Glutamatergic neuron (in vitro differentiated cells): ENCODE measurements around the gene CDH23. TPM values are rescaled to one million over a fixed set of nuclear protein-coding genes. Genes with fewer than 3 reads are reported as not detected.

Source experiments
- DNase-seq: peaks from one replicate; pipeline ENCODE4 v3.0.0; 2022
- H3K27ac Mint-ChIP-seq: one replicate; pipeline ENCODE4 v1.8.0; 2020; ENCODE audit warnings: mild to moderate bottlenecking, mixed read lengths, inconsistent platforms; ENCODE audit not compliant: unreplicated experiment
- H3K27me3 Mint-ChIP-seq: one replicate; pipeline ENCODE4 v1.8.0; 2020; ENCODE audit warnings: mild to moderate bottlenecking, moderate library complexity, mixed read lengths, inconsistent platforms; ENCODE audit not compliant: unreplicated experiment
- H3K36me3 Mint-ChIP-seq: one replicate; pipeline ENCODE4 v1.8.0; 2020; ENCODE audit warnings: mild to moderate bottlenecking, mixed read lengths, inconsistent platforms; ENCODE audit not compliant: unreplicated experiment
- H3K4me1 Mint-ChIP-seq: one replicate; pipeline ENCODE4 v1.8.0; 2020; ENCODE audit warnings: mild to moderate bottlenecking, low read depth, mixed read lengths, inconsistent platforms; ENCODE audit not compliant: unreplicated experiment
- H3K4me3 Mint-ChIP-seq: one replicate; pipeline ENCODE4 v1.8.0; 2020; ENCODE audit warnings: mild to moderate bottlenecking, mixed read lengths, inconsistent platforms; ENCODE audit not compliant: unreplicated experiment
- H3K9me3 Mint-ChIP-seq: one replicate; pipeline ENCODE4 v1.8.0; 2020; ENCODE audit warnings: mild to moderate bottlenecking, moderate library complexity, mixed read lengths, inconsistent platforms; ENCODE audit not compliant: unreplicated experiment
- CTCF ChIP-seq: fragments of 200-600 bp; sonication (generic); IDR thresholded peaks from one replicate; pipeline ENCODE4 v1.5.0; 2021; ENCODE audit not compliant: partially characterized antibody, unreplicated experiment
- total RNA-seq: library from RNA; stranded (reverse); fragmentation: NEBNext Ultra II Directional; extraction: Animal tissue kit (Norgen Biotek cat#: 25700); gene quantifications from one replicate; pipeline ENCODE4 v1.2.1, GENCODE V29; 2021; ENCODE audit not compliant: unreplicated experiment

The CDH23 gene
- total RNA-seq, 1 donor from 2014 or later: 2.0 TPM

DNA sequence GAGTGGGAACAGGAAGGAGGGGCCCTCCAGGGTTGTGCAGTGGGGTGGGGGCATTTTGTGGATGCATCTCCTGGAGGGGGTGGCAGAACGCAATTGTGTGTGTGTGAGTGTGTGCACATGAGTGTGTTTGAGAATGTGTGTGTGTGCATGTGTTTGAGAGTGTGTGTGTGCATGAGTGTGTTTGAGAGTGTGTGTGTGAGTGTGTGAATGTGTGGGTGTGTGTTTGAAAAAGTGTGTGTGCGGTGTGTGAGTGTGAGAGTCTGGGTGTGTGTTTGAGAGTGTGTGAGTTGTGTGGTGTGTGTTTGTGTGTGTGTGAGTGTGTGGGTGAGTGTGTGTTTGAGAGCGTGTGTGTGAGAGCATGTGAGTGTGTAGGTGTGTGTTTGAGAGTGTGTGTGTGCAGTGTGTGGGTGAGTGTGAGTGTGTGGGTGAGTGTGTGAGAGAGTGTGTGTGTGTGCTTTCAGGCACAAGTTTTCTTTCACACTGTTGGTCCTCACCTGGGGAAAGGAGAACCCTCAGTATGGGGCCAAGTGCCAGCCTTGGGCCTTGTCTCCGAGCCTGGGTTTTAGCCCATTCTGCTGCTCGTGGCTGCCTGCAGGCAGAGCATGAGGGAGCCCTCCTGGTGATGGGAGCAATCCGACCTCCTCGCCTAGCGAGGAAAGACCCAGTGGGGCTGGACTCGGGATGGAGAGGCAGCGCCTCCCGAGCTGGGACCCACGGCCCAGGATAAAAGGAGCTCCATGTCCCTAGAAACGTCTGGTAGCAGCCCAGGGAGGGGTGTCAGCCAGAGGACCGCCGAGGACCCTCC lies 35.6 kb downstream of the CDH23 start:
- H3K4me1 Mint-ChIP-seq: peaks cover 6% of the 10 kb centered on the region
- peaks cover 1% of the 10 kb centered on the region for H3K9me3 Mint-ChIP-seq
- H3K4me3 Mint-ChIP-seq: no peak overlapping the region
- H3K36me3 Mint-ChIP-seq: no peaks in the 10 kb centered on the region
- TF ChIP-seq CTCF: no peak
- no peaks in the 10 kb centered on the region for H3K27me3 Mint-ChIP-seq
- no peak overlapping the region for H3K27ac Mint-ChIP-seq
- DNase-seq: no peak

DNA sequence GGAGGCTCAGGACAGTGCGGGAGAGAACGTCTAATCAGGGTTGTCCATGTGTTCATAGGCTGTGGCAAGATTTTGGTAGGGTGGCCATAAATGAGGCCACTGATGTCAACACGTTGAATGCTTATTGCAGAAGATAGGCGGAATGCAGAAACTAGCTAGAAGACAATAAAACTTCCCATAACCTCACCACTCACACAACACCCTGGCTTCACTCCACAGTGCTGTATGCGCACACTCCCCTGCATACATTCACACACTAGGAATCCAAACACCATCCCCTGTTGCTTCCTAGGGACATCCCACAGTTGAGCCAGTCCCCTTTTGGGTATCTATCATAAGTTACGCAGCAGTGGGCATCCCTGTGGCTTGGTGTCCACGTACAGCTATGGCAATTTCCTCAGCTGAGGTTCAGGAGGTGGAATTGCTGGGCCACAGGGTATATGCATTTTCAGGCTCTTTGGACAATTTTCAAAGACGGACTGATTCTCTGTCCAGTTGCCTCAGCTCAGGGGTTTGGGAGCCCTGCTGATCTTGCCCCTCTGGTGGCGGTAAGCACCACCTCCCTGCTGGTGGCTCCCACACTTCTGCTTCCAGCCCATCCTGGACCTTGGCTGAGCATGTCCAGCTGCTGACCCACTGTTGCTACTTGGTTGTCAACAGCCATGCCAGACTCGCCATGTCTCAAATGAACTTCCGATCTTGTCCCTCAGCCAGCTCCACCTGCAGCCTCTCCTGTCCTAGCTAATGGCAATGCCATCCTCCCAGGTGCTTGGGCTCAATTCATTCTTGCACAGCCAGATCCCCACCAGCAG lies 36.4 kb downstream of the CDH23 start:
- TF ChIP-seq CTCF: no peak
- no peak for DNase-seq

DNA sequence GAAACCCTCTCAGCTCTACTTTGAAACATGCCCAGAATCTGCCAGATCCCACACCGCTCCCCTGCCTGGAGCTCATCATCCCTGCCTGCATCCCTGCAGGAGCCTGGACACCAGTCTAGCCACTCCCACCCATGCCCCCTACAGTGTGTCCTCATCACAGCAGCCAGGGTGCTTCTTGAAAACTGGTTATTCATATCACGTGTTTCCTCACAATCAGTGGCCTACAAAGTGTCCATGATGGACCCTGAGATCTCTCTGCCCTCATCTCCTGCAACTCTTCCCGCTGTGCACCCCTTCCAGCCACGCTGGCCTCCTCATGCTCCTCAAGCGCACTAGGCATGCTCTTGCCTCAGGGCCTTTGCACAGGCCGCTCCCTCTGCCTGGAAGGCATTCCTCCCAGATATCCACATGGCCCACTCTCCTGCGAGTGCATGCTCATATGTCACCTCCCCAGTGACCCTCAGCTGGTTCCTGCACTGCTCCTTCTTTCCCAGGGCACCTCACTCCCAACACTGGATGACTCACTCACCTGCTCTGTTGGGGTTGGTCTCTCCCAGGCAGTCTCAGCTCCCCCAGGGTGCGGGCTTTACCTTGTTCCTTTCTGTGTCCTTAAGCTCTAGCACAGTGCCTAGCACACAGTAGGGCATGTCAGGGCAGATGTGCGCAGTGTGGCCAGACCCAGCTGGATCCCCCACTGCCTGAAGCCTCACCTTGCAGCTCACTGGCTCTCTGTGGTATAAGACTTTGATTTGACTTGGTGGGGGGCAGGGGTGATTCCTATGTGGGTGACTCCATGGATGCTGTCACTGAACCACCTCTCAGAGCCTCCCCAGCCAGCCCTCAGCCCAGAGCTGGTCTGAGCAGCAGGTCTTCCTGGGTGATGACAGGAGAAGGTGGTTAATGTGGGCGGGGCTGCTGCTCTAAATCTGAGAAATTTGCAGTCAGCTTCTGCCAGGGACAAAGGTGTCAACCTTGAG lies 37.3 kb downstream of the CDH23 start:
- no peaks in the 10 kb centered on the region for H3K27me3 Mint-ChIP-seq
- no peak for TF ChIP-seq CTCF
- H3K4me3 Mint-ChIP-seq: no peak overlapping the region
- no peaks in the 10 kb centered on the region for H3K36me3 Mint-ChIP-seq
- peaks cover 18% of the 10 kb centered on the region for H3K4me1 Mint-ChIP-seq
- no peak overlapping the region for H3K27ac Mint-ChIP-seq
- H3K9me3 Mint-ChIP-seq: peaks cover 1% of the 10 kb centered on the region
- DNase-seq: no peak

More for the DNA sequence above, 36.4 kb downstream of the CDH23 start:
- Mint-ChIP-seq H3K27me3 (no peaks in the 10 kb centered on the region), H3K9me3 (peaks cover 1% of the 10 kb centered on the region), H3K27ac (no peak overlapping the region), H3K36me3 (no peaks in the 10 kb centered on the region), H3K4me1 (peaks cover 13% of the 10 kb centered on the region), H3K4me3 (no peak overlapping the region)

GRCh38 chr10:71434760-71435394 lies 38.2 kb downstream of the CDH23 start:
- no peak overlapping the region for H3K27ac Mint-ChIP-seq
- H3K9me3 Mint-ChIP-seq: peaks cover 1% of the 10 kb centered on the region
- H3K4me3 Mint-ChIP-seq: no peak overlapping the region
- no peaks in the 10 kb centered on the region for H3K36me3 Mint-ChIP-seq
- H3K4me1 Mint-ChIP-seq: peaks cover 19% of the 10 kb centered on the region
- no peak for TF ChIP-seq CTCF
- no peaks in the 10 kb centered on the region for H3K27me3 Mint-ChIP-seq
- no peak for DNase-seq
